MV-4-11 (cell line): ENCODE results near the gene CEACAM5.
A peak's percentile ranks its signal among the peaks of the same experiment; 100 is the strongest.
"Not testable (repeated sequence)": the region's sequence is repeated elsewhere in the genome, so short reads cannot be mapped to it uniquely, and the experiment has no call there.

Experiments used
- DNase-seq: peaks from one replicate; lab custom pipeline; 2025; lab: John Stamatoyannopoulos, UW

CEACAM5 gene

GRCh38 chr19:41740415-41741243 lies 32.2 kb downstream of the CEACAM5 start:
- no peak for DNase-seq

DNA sequence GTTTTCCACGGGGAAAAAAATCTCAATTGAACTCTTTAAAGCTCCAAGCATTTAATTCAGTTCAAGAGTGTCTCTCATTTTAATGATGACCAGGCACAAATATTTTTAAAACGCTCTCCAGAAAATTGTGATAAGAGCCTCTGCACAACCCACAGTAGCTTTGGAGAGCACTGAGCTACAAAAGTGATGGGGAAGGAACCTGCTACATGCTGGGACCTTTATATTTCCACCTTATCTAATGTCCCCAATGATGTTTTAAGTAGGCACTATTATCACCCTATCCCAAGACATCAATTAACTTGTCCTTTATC lies 32.8 kb downstream of the CEACAM5 start:
- DNase-seq, result no peak

GRCh38 chr19:41744850-41745249 lies 36.4 kb downstream of the CEACAM5 start:
- DNase-seq, result peak; percentile 65

- peak; percentile 84 for DNase-seq
These were observed 37.3 kb downstream of the CEACAM5 start for GRCh38 chr19:41745756-41746155.

DNA sequence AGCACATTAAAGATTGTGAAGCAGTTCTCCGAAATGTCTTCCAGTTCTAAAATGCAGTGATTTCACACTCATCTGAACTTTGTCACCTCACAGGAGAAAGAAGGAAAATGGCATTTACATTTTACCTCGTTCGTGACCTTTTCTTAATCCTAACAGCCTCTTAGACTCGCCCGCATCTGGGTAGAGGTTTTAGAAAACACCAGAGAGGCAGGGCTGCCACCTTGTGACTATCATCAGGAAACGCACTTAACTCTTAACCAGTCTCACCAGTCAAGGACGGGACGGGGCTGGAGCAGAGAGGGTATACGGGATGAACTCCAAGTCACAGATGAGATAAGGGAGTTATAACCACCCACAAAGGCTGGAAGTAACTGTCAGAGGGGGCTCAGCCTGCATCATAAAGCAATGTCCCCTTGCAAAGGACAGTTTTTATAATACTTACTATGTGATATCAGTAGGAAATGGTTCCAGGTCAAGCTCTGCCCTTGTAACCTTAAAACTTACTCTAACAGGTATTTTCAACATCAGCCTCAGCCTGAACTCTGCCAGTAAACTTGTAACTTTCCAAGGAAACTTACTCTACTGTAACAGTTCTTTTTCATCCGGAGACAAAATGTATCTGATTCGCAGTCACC lies 38.3 kb downstream of the CEACAM5 start:
- peak; percentile 79 for DNase-seq

- no peak for DNase-seq
These were observed 39.6 kb downstream of the CEACAM5 start for GRCh38 chr19:41748012-41748411.

GRCh38 chr19:41750248-41751134 lies 42.1 kb downstream of the CEACAM5 start:
- DNase-seq, result peak; percentile 23

- peak; percentile 64 for DNase-seq
These were observed 44.7 kb downstream of the CEACAM5 start for GRCh38 chr19:41753159-41753558.

- DNase-seq, result peak; percentile 63
These were observed 45.6 kb downstream of the CEACAM5 start for GRCh38 chr19:41753936-41754529.

GRCh38 chr19:41755328-41755913 lies 47.0 kb downstream of the CEACAM5 start, which contains the start of gene CEACAM6:
Gene CEACAM6 (plus strand): TSS chr19:41755530. CDS start chr19:41755639, 109 bp downstream.
- DNase-seq, result no peak

DNA sequence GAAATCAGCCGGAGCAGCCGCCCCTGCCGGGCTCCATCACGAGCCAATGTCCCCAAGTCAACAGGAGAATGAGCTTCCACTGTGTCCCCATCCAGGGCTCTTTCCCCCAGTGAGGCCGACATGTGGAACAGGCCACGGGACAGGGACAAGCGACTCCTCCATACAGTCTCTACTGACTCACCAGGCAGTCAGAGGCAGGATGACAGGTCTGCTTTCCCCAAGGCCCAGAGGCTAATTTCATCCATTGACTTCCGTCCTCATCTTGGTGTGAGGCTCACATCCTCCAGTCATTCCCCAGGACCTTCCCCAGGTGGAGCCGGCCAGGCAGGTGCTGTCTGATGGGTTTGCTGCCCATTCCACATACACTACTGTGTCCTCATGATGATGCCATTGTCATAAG lies 50.4 kb downstream of the CEACAM5 start:
- DNase-seq, result no peak

- DNase-seq, result no peak
These were observed 58.7 kb downstream of the CEACAM5 start for GRCh38 chr19:41767115-41767514.

DNA sequence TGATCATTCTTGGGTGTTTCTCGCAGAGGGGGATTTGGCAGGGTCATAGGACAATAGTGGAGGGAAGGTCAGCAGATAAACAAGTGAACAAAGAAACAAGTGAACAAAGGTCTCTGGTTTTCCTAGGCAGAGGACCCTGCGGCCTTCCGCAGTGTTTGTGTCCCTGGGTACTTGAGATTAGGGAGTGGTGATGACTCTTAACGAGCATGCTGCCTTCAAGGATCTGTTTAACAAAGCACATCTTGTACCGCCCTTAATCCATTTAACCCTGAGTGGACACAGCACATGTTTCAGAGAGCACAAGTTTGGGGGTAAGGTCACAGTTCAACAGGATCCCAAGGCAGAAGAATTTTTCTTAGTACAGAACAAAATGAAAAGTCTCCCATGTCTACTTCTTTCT lies 59.7 kb downstream of the CEACAM5 start:
- not testable (repeated sequence) for DNase-seq

GRCh38 chr19:41769608-41770007 lies 61.2 kb downstream of the CEACAM5 start:
- no peak for DNase-seq

- no peak for DNase-seq
These were observed 63.0 kb downstream of the CEACAM5 start for GRCh38 chr19:41771410-41771809.

- no peak for DNase-seq
These were observed 66.1 kb downstream of the CEACAM5 start for GRCh38 chr19:41774515-41774980.

GRCh38 chr19:41776700-41777099 lies 68.3 kb downstream of the CEACAM5 start:
- DNase-seq, result no peak
